ENCODE measurements around the gene TMEM132D.

- TF ChIP-seq POLR2A (IDR thresholded peaks at IDR 0.05; ENCODE audit: low read depth, low read length) (no peak), POLR2AphosphoS5 (IDR thresholded peaks at IDR 0.05; ENCODE audit: low read depth, low read length) (no peak)
These were observed 180.6 kb downstream of the TMEM132D start for GRCh38 chr12:129723260-129723659.

Data from GM12892 (cell line).